ENCODE results near the gene PALLD. TPM values are rescaled to one million over a fixed set of nuclear protein-coding genes. Genes with fewer than 3 reads are reported as not detected.

Gene PALLD
- total RNA-seq (ENCODE audit: low replicate concordance) = 28.0 and 124 TPM in 2 replicates

DNA sequence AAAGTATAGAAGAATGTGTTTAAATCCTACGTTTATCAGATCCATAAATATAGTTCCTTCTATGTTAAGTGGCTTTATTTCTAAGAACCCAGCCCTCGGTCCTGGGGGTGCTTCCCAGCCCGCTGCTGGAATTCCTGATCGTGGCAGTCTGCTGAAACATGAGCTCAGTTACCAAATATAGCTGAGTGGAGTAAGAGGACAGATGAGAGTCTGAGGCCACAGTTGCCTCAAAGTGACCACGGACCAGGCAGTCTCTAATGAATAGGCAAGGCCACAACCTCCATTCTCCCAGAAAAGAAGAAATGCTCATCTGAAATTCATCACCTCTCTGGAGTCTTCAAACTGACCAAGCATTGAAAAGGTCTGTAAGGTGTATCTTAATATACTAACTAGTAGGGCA is at the start of gene PALLD:
Gene PALLD, plus strand, starts transcription at position 219 of the 400 bp plus-strand sequence.

Other genes with a start within 250 kb of the PALLD start
- gene DDX60, start 178.3 kb upstream of the PALLD start, total RNA-seq (ENCODE audit: low replicate concordance) = 9.6 and 16.0 TPM in 2 replicates
- 6.2 and 13.8 TPM in 2 replicates for gene DDX60L, start 16.6 kb upstream of the PALLD start, total RNA-seq (ENCODE audit: low replicate concordance)